GM21390 (cell line): ENCODE measurements around the gene OBP2A.

Experiments used
- ATAC-seq: cut with Tn5 transposase; IDR thresholded peaks from one replicate; pipeline ENCODE4 v1.9.1; 2021; ENCODE audit not compliant: unreplicated experiment

Gene OBP2A

DNA sequence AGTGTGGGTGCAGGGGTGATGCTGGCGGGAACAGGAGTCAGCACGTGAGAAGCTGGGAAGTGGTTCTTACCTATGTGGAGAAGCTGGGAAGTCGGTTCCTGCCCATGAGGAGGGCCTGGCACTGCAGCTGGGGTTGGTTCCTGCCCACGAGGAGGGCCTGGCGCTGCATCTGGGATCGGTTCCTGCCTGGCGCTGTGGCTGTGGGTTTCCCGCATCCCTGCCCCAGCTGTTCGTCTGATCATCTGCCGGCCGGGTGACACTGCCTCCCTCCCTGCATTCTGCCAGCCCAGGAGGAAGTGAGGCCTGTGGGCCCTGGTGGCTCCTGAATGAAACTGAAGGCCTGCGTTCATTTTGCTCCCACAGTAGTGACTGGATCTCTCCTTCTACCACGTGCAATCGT is 5.1 kb downstream of the OBP2A start:
- no peak for ATAC-seq

DNA sequence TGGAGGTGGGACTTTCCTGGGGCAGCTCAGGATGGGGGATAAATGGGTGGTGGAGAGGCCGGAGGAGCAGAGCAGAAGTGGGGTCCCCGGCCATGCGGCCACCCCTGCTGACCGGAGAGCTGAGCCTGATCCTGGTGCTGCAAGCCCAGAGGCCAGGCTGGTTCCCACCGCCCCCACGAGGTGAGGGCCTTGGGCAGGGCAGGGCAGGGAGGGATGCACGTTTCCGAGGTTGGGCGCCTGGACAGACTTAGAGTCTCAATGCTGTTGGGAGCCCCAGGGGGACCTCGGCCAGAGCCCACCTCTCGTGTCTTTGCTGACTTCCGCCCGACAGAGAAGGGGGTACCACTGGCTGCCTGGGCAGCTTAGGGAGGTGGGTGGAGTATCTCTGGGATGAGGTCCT is 5.5 kb downstream of the OBP2A start:
- no peak for ATAC-seq

DNA sequence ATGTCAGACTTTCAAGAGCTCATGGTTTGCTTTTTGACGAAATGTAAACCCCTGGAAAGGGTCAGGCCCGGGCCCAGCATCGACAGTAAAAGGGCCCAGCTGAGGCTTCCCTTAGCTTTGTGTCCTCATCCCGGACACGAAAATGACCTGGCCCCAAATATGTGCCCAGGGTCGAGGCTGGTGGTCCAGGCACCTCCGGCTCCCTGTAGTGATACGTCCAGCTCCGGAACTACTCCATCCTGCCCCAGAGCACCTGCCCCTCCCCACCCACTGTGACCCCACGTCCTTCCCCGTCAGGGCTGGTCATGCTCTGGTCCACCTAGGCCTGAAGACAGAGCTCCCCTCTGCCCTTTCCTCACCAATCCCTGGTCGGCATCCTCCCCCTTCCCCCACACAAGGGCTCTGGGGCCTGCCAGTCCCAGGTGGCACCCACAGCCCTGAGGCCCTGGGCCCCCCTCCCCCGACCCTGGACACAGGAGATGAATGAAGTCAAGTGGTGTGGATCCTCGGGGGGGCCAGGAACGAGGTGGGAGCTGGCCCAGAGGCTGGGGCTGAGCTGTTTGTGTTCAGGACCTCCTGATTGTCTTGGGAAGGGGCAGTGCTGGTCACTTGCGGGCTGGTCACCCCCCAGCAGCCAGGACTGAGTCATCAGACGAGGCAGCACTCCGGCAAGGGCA is 6.2 kb downstream of the OBP2A start:
- ATAC-seq: no peak

DNA sequence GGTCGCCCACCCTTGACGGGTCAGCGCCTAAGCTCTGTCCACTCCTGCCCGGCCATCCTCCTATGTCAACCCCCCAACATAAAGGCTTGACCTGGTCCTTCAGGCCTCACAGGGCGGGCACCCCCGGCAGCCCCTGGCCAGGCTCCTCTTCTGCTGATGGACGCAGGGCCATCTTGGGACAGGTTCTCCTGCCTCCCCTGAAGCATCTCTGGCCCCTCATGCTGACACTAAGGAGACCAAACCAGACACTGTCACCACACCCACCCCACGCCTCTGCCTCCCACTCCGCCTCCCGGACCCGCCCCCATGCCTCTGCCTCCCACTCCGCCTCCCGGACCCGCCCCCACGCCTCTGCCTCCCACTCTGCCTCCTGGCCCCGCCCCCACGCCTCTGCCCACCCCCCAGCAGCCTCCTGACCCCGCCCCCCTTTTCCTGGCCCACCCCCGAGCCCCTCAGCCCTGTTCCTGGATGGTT is 6.8 kb downstream of the OBP2A start:
- no peak for ATAC-seq

GRCh38 chr9:135554718-135555117 is 8.8 kb downstream of the OBP2A start:
- no peak for ATAC-seq

DNA sequence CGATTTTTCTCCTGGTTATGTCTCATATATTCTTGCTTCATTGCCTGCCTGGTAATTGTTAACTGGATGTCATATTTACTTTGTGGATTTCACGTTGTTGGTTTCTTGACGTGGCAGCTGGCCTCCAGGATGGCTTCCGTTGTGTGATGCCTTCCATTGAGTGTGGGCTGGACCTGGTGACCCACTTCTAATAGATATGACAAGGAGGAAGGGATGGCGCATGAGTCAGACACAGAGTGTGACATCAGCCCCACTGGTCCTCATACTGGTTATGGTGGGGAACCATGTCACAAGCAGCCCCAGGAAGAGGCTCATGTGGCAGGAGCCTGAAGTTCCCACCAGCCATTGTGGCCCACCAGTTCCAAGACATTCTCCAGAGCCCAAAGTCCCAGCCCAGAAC is 9.3 kb downstream of the OBP2A start:
- no peak for ATAC-seq

GRCh38 chr9:135555910-135556309 is 10.0 kb downstream of the OBP2A start:
- no peak for ATAC-seq

- ATAC-seq: no peak
Observed at GRCh38 chr9:135559606-135560005, 13.7 kb downstream of the OBP2A start.

DNA sequence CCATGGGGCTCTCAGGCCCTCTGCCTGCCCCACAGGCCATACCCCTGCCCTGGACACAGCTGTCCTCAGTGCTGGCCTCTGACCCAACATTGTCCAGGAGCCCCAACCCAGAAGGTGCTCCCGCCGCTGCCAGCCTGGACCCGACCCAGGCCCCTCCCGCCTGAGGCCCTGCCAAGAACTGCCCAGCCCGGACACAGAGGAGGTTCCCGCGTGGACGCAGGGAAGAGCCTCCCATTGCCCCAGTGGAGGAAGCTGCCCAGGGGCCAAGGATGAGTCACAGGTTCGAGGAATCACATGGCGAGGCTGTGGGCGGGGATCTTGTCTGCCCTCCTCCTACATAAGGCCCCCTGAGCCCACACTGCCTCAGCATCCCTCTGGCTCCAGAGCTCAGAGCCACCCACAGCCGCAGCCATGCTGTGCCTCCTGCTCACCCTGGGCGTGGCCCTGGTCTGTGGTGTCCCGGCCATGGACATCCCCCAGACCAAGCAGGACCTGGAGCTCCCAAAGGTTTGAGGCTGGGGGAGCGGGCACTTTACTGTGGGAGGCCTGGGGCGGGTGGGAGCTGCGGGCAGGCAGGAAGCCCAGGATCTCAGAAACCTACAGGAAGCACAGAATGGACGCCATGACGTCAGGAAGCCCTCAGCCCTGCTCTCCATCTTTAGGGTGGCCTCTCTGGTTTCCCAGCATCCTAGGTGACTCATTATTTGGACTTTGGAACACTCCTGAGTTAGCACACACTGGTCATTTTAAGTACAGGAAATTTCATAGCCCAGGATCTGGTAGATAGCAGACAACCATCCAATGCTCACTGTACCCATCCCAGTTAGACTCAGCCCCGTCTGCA is 15.7 kb downstream of the OBP2A start, which contains the start of gene PAEP:
Gene PAEP, plus strand, starts transcription at position 366 of the 844 bp plus-strand sequence.
- ATAC-seq: no peak

- ATAC-seq: no peak
Observed at GRCh38 chr9:135562235-135562745, 16.4 kb downstream of the OBP2A start.

GRCh38 chr9:135563039-135563476 is 17.1 kb downstream of the OBP2A start:
- no peak for ATAC-seq

GRCh38 chr9:135563858-135564257 is 17.9 kb downstream of the OBP2A start:
- ATAC-seq: no peak

- no peak for ATAC-seq
Observed at GRCh38 chr9:135565141-135565628, 19.3 kb downstream of the OBP2A start.

- ATAC-seq: no peak
Observed at GRCh38 chr9:135565636-135566035, 19.7 kb downstream of the OBP2A start.

DNA sequence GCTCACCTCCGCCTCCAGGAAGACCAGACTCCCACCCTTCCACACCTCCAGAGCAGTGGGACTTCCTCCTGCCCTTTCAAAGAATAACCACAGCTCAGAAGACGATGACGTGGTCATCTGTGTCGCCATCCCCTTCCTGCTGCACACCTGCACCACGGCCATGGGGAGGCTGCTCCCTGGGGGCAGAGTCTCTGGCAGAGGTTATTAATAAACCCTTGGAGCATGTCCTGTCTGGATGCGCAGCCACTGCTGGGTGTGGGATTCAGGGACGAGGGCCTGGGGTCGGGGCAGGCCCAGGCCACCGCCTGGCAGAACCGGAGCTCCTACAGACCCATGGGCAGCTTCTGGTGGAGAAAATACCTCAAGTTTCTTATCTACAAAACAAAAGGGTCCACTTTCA is 20.6 kb downstream of the OBP2A start:
- ATAC-seq: no peak

DNA sequence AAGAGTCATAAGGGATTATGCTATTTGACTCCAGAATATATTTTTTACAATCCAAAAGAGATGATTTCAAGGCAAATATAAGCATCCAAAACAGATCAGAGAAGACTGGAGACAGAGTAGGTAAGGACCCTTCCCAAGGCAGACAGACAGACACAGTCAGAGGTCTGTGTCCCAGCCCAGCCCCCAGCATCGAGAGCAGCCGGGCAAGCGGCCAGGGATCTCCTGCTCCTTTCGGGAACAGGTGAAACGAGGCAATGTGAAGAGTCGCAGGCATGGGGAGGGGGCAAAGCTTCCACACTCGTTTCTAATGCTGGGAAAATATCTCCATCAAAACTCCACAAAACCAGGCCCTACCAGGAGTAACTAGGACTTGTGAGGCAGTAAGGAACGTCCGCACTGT is 21.4 kb downstream of the OBP2A start:
- no peak for ATAC-seq

- no peak for ATAC-seq
Observed at GRCh38 chr9:135568026-135568425, 22.1 kb downstream of the OBP2A start.

DNA sequence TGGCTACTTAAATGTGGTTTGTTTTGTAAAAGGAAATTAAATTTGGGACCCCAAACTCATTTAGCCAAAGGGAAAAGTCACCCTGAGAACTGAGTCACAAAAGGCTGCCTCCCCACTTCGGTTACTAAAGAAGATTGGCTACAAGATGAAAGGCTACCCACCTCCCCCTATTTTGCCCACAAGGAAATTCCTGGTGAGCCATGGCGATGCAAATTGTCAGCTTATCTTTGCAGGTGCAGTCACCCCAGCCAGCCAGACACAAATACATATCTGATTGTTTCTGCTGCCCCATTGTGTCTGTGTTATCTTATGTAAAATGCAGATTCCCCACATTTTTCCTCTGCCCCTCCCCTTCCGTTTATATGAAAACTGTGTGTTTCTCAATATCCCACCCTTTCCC is 24.5 kb downstream of the OBP2A start:
- ATAC-seq: no peak

DNA sequence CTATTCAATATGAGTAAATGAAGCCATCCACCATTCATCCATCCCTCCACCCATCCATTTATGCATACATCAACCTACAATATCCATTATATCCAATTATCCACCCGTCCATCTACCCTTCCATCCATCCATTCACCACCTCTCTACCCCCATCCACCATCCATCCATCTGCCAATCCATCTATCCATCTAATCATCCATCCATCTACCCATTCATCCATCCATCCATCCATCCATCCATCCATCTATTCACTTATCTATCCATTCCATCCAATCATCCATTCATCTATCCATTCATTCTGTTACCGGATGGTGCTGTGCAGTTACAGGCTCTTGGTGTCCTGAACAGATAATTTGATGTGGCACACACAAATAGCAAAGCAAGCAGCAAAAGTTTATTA is 26.3 kb downstream of the OBP2A start:
- ATAC-seq: no peak

DNA sequence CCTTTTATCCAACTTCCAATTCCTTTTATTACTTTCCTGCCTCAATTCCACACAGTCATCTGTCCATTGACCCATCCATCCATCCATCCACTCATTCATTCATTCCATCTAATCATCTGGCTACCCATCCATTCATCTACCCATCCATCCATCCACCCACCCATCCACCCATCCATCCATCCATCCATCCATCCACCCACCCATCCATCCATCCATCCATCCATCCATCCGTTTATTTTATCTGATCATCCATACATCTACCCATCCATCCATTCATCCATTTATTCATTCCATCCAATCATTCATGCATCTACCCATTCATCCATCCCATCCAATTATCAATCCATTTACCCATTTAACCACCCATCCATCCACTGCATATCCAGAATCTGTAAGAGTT is 27.2 kb downstream of the OBP2A start:
- ATAC-seq: no peak

- no peak for ATAC-seq
Observed at GRCh38 chr9:135574331-135574730, 28.4 kb downstream of the OBP2A start.

DNA sequence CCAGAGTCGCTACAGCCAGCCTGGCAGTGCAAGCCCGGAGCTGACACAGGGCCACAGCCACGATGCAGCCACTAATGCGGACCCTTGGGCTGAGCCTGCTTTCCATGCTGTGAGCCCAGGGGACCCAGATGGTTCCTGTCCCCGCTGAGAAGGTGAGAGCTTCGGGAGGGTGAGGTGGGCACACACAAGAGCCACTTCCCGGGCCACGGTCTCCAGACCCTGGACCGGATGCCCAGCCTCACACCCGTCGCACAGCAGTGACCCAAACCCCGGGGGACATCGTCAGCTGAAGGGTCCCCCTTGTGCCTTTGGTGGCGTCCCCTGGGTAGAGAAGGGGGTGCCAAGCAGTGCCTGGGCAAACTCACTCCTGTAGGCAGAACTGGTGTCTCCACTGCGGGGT is 29.0 kb downstream of the OBP2A start:
- ATAC-seq: no peak
